Lung (tissue), 16 donors: ENCODE data around the gene NGF. TPM values are rescaled to one million over a fixed set of nuclear protein-coding genes. Genes with fewer than 3 reads are reported as not detected.
A peak's percentile ranks its signal among the peaks of the same experiment; 100 is the strongest.
"Not testable (repeated sequence)": the region's sequence is repeated elsewhere in the genome, so short reads cannot be mapped to it uniquely, and the experiment has no call there.

Experiments used
- ATAC-seq: fragments of 200-7000 bp; cut with Tn5 transposase; one replicate; pipeline ENCODE4 v1.9.1; 2020; ENCODE audit warnings: moderate number of reproducible peaks; ENCODE audit not compliant: insufficient read depth, low FRiP score
- DNase-seq, 3 donors: peaks; one replicate each; pipeline ENCODE4 v3.0.0-alpha.2; 2013 to 2017
- H3K27ac ChIP-seq, 2 donors: one replicate each; pipeline ENCODE4 v1.5.1; 2013; ENCODE audit warnings: mild to moderate bottlenecking in 2 of 2, moderate library complexity in 2 of 2, control low read depth in 1 of 2, inconsistent platforms in 1 of 2, low read depth in 1 of 2, low read length in 1 of 2
- H3K27me3 ChIP-seq, 3 donors: one replicate each; pipeline ENCODE4 v1.5.1; 2013; ENCODE audit warnings: low read length in 2 of 3; ENCODE audit not compliant: control insufficient read depth in 3 of 3, insufficient read depth in 3 of 3
- H3K36me3 ChIP-seq, 4 donors: one replicate each; pipeline ENCODE4 v1.5.1; 2013; ENCODE audit warnings: low read length in 4 of 4, mild to moderate bottlenecking in 1 of 4, moderate library complexity in 1 of 4; ENCODE audit not compliant: control insufficient read depth in 4 of 4, insufficient read depth in 4 of 4
- H3K4me1 ChIP-seq, 5 donors: one replicate each; pipeline ENCODE4 v1.5.1; 2013; ENCODE audit warnings: low read length in 5 of 5, mild to moderate bottlenecking in 2 of 5, moderate library complexity in 1 of 5; ENCODE audit not compliant: control insufficient read depth in 5 of 5, insufficient read depth in 5 of 5
- H3K4me3 ChIP-seq: one replicate; pipeline ENCODE4 v1.5.1; 2013; ENCODE audit warnings: mild to moderate bottlenecking, control low read depth, moderate library complexity
- H3K9ac ChIP-seq, 2 donors: one replicate each; pipeline ENCODE4 v1.5.1; 2013; ENCODE audit warnings: low read length in 2 of 2, control low read depth in 1 of 2; ENCODE audit not compliant: insufficient read depth in 1 of 2
- H3K9me3 ChIP-seq, 4 donors: one replicate each; pipeline ENCODE4 v1.5.1; 2013; ENCODE audit warnings: low read length in 3 of 4, mild to moderate bottlenecking in 1 of 4, moderate library complexity in 1 of 4; ENCODE audit not compliant: control insufficient read depth in 4 of 4, insufficient read depth in 3 of 4
- WGBS, 2 donors: extraction: QIAGEN DNeasy Blood & Tissue Kit; methylation state at CpG; one replicate each; pipeline ENCODE4 v1.1.7; 2013; 5-methylcytosine and 5-hydroxymethylcytosine counted together
- long read RNA-seq, 5 donors: transcript quantifications; one replicate each; lab custom pipeline, GENCODE V29; 2026
- polyA plus RNA-seq, 2 donors: library from polyadenylated mRNA; stranded (reverse); fragments of 200-250 nt; gene quantifications; one replicate each; pipeline ENCODE4 v1.2.1, GENCODE V29; 2013
- total RNA-seq, 2 donors: library from RNA; depleted of rRNA in 1 of 2; stranded (reverse); fragments of >200 nt in 1 of 2; gene quantifications; one replicate each; pipeline ENCODE4 v1.2.1, GENCODE V29; 2014 to 2021
- TF ChIP-seq, protein P1 (sequence below): IDR thresholded peaks from 2 replicates; pipeline ENCODE4 v1.5.1; 2012; ENCODE audit warnings: mild to moderate bottlenecking; ENCODE audit errors: control extremely low read depth, extremely low read depth
- donor health status: control.
- donor health status: control.
- donor health status: Bipolar disorder and iron deficiency.
- donor health status: healthy.
- donor health status: DM: yes; HTN: yes; CAD: no.

The NGF gene
- total RNA-seq (under 1 TPM; 0.40 to 0.52 TPM), polyA plus RNA-seq (1 to 10 TPM in 1 of 2 donors, under 1 TPM in 1; 0.47 to 1.7 TPM)
- long read RNA-seq, donor 1 = 0 reads
- long read RNA-seq, donor 2 = 0 reads
- long read RNA-seq, donor 3 = 0 reads
- long read RNA-seq, donor 4 = 0 reads
- long read RNA-seq, donor 5, partial matches to known transcripts = 0 of 2 reads
- long read RNA-seq, donor 5, other reads (novel, unspliced or antisense) = 0 of 2 reads

DNA sequence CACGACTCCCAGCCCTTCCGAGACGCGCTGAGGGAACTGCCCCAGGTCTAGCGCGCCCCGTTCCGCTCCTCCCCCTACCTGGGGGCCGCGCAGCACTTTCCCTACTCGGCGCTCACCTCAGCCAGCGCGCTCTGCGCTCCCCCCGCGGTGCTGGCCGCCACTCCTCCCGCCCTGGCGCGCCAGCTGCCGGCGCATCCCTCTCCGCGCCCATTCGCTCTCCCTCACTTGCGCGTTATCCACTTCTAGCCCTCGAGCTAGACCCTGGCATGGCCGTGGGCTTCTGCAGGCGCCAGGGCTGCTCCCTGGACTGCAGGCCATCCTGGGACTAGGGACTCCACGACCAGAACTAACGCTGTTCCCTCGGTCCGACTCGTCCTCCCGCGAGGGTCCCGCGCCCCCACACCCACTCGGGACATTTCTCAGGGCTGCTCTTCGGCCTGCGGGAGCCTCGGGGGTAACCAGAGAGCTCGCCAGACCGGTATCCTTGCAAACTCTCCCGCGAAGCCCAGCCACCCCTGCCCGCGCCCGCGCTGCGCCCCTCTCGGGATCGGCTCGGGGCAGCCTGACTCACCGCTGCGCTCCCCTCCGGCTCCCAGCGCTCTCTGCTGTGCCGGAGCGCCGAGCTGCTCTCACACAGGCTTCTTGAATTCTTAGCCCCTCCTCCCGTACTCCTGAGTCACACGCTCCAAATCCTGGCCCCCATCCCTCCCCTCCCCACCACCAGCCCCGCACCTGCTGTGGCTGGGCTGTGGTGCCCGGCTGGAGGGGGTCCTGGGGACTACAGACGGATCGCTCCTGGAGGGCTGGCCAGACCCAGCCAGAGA is at the start of gene NGF:
TSS of gene NGF (minus strand) at position 617 of the 824 bp plus-strand sequence. CDS start 51,454 bp downstream, outside the sequence.
- Histone ChIP-seq H3K27ac (peak within 1 kb of the TSS; percentile 6 to 71), H3K27me3 (peaks cover 11 to 30% (median 23%) of the 10 kb centered on the region in 3 donors), H3K9ac (no peak within 1 kb of the TSS), H3K4me1 (peaks cover 0 to 9% (median 3%) of the 10 kb centered on the region in 5 donors), H3K36me3 (no peaks in the 10 kb centered on the region), H3K9me3 (peaks cover 0 to 11% (median 0%) of the 10 kb centered on the region in 4 donors), H3K4me3 (peak within 1 kb of the TSS; percentile 34)
- 1 to 2% methylated on average over 64 to 69 of the region's 69 CpGs for WGBS, 2 donors
- ATAC-seq (peak; percentile 60), DNase-seq (peak in 2 of 3 donors; percentile 43 to 58)
- TF ChIP-seq, protein P1, sequence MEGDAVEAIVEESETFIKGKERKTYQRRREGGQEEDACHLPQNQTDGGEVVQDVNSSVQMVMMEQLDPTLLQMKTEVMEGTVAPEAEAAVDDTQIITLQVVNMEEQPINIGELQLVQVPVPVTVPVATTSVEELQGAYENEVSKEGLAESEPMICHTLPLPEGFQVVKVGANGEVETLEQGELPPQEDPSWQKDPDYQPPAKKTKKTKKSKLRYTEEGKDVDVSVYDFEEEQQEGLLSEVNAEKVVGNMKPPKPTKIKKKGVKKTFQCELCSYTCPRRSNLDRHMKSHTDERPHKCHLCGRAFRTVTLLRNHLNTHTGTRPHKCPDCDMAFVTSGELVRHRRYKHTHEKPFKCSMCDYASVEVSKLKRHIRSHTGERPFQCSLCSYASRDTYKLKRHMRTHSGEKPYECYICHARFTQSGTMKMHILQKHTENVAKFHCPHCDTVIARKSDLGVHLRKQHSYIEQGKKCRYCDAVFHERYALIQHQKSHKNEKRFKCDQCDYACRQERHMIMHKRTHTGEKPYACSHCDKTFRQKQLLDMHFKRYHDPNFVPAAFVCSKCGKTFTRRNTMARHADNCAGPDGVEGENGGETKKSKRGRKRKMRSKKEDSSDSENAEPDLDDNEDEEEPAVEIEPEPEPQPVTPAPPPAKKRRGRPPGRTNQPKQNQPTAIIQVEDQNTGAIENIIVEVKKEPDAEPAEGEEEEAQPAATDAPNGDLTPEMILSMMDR = no peak

DNA sequence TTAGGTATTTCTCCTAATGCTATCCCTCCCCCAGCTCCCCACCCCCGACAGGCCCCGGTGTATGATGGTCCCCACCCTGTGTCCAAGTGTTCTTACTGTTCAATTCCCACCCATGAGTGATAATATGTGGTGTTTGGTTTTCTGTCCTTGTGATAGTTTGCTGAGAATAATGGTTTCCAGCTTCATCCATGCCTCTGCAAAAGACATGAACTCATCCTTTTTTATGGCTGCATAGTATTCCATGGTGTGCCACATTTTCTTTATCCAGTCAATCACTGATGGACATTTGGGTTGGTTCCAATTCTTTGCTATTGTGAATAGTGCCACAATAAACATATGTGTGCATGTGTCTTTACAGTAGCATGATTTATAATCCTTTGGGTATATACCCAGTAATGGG is 45.4 kb upstream of the NGF start:
- H3K27me3 ChIP-seq, H3K36me3 ChIP-seq, H3K9me3 ChIP-seq, ATAC-seq, H3K27ac ChIP-seq, H3K4me3 ChIP-seq, H3K4me1 ChIP-seq, H3K9ac ChIP-seq, DNase-seq: not testable (repeated sequence)
- WGBS, 2 donors = 97 to 98% methylated on average over 2 of the region's 2 CpGs

GRCh38 chr1:115379943-115380342 is 41.9 kb upstream of the NGF start:
- no peak overlapping the region for H3K4me3 ChIP-seq
- ATAC-seq = no peak
- no peaks in the 10 kb centered on the region for H3K27me3 ChIP-seq
- no peak overlapping the region for H3K9ac ChIP-seq
- no peaks in the 10 kb centered on the region for H3K36me3 ChIP-seq
- H3K9me3 ChIP-seq = no peaks in the 10 kb centered on the region
- no peak for DNase-seq
- TF ChIP-seq, protein P1 = no peak
- WGBS, 2 donors = 88 to 90% methylated on average over 4 of the region's 4 CpGs
- H3K27ac ChIP-seq = no peak overlapping the region
- H3K4me1 ChIP-seq = no peaks in the 10 kb centered on the region

GRCh38 chr1:115377411-115377810 is 39.4 kb upstream of the NGF start:
- WGBS, 2 donors = 53 to 70% methylated on average over 2 of the region's 2 CpGs
- H3K9me3 ChIP-seq = no peaks in the 10 kb centered on the region

More at GRCh38 chr1:115377411-115377810, 39.4 kb upstream of the NGF start:
- TF ChIP-seq, protein P1 = no peak
- Histone ChIP-seq H3K9ac (no peak overlapping the region), H3K4me3 (no peak overlapping the region), H3K36me3 (no peaks in the 10 kb centered on the region), H3K27me3 (no peaks in the 10 kb centered on the region), H3K4me1 (no peaks in the 10 kb centered on the region), H3K27ac (no peak overlapping the region)
- DNase-seq = no peak
- no peak for ATAC-seq
